GM18511 (cell line): Measurements from ENCODE around the gene LENEP.
"Not testable (repeated sequence)": the region's sequence is repeated elsewhere in the genome, so short reads cannot be mapped to it uniquely, and the experiment has no call there.

ENCODE experiments used
- ATAC-seq: cut with Tn5 transposase; IDR thresholded peaks from one replicate; pipeline ENCODE4 v1.9.1; 2021; ENCODE audit warnings: mild to moderate bottlenecking, moderate library complexity; ENCODE audit not compliant: unreplicated experiment

The LENEP gene

DNA sequence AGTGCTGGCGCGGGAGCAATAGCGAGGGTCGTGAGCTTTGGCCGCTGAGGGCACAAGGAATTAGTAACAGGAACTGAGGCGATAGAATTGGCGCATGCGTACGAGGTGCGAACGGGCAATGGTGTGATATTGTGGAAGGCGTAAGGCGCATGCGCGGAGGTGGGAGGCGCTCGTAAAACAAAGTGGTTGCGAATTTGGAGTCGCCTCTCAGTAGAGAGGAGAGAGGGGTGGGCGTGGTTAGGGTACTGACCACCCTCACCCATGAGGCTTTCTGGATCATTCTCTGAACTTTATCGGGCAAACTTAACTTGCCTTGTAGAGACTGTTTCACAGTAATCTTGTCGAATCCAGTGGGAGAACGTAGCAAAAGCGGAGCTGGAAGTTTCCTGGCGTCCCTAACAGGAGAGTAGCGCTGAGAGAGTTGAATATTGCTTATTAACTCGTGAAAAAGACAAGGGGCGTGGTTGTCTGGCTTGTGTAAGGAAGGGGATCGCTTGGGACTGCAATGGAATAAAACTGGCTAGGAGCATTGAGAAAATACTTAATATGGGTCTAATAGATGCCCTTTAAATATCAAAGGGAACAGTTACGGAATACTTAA lies 18.5 kb upstream of the LENEP start:
- peak; percentile 61 for ATAC-seq

DNA sequence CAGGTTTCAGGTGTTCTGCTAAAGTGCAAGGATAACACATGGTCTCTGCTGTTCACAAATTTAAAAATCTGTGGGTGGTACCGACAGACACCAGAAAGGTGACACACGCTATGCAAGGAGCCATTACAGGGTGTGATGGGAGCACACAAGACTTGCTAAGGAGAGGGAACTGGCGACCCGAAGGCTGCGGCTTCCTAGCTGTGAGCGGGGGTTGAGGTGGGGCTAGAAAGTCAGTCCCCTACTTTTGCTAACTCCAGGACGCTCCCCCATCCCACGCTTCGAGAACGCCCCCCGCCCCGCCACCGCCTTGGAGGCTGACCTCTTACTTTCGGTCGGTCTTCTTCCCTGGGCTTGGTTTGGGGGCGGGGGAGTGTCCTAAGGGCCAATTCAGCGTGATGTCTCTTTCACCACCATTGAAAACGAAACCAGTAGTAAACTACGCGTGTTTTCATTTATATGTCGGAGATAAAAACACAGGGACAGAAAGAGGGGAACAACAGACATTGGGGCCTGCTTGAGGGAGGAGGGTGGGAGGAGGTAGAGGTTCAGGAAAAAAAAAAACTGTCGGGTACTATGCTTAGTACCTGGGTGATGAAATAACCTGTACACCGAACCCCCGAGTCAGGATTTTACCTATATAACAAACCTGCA lies 17.9 kb upstream of the LENEP start:
- no peak for ATAC-seq

DNA sequence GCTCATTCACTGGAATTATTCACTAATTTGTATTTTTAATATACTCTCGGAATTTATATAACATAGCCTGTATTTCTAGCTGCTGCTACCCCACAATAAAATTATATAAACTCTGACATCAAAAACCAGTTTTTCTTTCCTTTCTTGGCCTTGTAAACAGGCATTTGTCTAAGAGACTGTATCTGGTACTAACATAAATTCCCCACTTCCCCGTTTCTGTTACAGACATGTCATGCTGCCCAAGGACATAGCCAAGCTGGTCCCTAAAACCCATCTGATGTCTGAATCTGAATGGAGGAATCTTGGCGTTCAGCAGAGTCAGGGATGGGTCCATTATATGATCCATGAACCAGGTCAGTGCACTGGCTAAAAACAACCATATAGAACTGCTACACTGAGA lies 15.6 kb upstream of the LENEP start:
- ATAC-seq, result not testable (repeated sequence)

DNA sequence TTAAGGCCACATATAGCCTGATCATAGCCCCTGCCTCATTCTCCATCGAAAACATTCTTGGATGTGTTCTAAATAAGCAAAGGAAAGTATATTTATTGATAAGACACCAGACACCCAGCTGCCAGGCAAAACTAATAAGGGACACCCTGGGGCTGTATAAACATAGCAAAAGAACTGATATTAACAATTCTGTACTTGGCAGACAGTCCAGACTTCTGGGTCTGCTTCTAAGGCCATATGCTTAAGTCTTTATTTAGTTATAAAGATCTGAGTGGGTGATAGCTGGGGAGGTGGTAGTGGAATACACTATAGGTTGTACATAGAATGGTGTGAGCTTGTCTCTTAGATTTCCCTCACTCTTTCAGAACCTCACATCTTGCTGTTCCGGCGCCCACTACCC lies 15.0 kb upstream of the LENEP start:
- ATAC-seq, result no peak

DNA sequence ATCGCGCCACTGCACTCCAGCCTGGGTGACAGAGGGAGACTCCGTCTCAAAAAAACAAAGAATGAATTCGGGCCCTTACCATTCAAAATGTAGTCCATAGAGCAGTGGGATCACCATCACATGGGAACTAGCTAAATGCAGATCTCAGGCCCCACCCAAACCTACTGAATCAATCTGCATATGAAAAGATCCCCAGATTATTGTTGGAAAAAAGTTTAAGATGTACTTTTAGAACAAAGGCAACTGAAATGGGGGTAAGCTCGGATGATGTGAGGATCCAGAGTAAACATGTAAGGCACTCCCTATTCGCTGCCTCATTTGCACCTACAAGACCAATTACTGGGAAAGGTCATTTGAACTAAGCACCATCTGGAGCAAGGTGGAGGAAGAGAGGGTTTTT lies 11.0 kb upstream of the LENEP start:
- ATAC-seq, result no peak

DNA sequence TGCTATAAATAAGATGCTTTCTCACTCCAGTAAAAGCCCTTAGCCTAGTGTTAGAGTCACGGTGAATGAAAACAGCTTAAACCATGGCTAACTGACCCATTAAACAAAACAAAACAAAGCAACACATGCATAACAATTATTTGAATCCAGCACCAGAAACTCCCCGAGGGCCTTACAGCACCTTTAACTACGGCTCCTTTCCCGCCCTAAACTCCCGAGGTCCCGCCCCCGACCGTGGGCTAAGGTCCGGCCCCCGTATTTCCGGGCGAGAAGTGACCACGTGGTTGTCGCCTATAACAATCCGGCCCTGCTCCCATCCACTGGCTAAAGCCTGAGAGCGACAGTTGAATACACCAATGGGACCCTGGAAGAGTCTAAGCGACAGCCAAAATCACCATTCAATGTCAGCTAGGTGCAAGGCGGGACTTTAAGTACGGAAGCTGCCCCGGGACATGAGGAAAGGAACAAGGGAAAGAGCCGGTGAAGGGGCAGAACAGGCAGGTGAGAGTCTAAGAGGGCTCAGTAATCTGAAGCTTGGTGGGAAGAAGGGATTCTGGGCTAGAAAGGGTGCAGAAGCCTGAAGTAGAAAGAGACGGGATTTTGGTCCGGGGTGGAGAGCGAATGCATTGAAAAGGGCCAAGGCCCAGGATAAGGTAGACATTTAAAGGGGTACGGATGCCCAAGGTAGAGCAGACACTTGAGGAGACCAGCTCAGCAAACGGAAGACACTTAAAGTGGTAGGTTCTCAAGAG lies 10.3 kb upstream of the LENEP start, which contains the start of gene FLAD1:
FLAD1 (plus strand) TSS at position 448 of the 752 bp plus-strand sequence. CDS start 351 bp downstream, outside the sequence.
- ATAC-seq, result peak; percentile 99

DNA sequence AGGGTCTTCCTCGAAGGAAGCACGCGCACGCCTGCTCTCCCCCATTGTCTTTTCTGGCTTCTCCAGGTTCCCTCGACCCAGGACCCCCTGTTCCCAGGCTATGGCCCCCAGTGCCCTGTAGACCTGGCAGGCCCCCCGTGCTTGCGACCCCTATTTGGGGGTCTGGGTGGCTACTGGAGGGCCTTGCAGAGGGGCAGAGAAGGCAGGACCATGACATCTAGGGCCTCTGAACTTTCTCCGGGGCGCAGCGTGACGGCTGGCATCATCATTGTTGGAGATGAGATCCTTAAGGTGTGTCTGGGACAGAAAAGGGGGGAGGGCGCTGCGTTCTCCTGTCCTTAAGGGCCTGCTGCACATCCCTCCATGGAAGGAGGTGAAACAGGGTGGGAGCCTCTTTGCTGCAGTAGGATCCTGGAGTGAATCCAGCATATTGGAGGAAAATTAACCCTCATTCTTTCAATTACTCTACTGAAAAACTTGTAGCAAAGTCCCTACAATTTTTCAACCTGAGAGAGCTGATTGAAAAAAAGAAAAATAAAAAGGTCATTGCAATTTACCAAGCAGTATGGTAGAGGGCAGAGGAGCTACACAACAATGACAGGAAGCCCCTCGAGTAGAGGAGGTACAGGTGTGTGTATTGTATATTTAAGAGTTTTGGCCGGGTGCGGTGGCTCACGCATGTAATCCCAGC lies 9.5 kb upstream of the LENEP start:
- ATAC-seq, result no peak

DNA sequence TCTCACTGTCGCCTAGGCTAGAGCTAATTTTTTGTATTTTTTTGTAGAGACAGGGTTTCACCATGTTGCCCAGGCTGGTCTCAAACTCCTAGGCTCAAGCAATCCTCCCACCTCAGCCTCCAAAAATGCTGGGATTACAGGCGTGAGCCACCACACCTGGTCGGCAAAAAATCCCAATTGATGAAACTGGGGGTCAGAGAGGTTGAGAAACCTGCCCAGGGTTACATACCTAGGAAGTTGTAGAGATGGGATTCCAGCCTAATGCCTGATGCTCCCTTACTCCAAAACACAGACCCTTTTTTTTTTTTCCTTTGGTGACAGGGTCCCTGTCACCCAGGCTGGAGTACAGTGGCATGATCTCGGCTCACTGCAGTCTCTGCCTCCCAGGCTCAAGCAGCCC lies 6.7 kb upstream of the LENEP start:
- ATAC-seq, result not testable (repeated sequence)

DNA sequence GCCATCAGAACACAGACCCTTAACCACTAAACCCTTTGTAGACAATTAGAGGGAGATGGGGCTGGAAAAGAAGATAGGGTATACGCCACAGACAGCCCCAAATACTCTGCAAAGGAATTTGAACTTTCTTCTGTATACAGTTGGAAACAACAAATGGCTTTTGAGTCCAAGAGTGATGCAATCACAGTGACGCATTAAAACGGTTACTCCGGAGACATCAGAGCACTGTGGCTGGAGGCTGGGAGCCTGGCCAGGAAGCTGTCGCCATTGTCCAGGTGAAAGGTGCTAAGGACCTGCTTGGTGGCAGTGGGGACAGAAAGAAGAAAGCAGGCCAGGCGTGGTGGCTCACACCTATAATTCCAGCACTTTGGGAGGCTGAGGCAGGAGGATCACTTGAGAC lies 6.1 kb upstream of the LENEP start:
- ATAC-seq, result no peak

DNA sequence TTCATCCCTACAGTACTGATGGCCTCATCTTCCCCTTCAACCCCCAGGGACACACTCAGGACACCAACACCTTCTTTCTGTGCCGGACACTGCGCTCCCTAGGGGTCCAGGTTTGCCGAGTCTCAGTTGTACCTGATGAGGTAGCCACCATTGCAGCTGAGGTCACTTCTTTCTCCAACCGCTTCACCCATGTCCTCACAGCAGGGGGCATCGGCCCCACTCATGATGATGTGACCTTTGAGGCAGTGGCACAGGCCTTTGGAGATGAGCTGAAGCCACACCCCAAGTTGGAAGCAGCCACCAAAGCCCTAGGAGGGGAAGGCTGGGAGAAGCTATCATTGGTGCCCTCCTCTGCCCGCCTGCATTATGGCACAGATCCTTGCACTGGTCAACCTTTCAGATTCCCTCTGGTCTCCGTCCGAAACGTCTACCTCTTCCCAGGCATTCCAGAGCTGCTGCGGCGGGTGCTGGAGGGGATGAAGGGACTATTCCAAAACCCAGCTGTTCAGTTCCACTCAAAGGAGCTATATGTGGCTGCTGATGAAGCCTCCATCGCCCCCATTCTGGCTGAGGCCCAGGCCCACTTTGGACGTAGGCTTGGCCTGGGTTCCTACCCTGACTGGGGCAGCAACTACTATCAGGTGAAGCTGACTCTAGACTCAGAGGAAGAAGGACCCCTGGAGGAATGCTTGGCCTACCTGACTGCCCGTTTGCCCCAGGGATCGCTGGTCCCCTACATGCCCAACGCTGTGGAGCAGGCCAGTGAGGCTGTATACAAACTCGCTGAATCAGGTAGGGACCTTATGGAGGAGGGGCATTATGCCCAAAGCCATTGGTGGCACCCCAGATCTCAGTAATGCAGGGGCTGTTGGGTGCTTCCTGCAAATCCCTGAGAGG lies 5.1 kb upstream of the LENEP start:
- ATAC-seq, result no peak

DNA sequence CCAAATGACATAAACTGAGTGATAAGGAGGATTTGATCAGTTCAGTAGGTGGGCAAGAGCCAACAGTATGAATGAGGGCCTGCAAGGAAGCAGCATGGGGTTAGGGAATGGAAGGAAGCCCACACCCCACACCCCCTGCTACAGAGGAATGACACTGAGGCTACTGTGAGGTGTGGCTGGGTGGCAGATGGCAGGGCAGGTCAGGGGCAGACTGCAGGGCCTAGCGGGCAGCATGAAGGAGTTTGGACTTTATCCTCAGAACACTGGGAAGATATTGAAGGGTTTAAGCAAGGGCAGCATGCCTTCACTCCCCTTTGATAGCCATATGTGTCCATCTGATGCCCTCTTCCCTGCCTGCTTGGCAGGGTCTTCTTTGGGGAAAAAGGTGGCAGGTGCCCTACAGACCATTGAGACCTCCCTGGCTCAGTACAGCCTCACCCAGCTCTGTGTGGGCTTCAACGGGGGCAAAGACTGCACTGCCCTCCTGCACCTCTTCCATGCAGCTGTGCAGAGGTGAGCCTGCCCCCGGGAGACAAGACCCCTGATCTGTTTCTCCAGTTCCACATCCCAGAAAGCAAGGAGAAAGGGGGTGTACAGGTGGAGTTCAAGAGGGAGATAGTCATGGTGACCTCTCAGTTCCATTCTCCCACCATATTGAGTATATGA lies 4.1 kb upstream of the LENEP start:
- ATAC-seq, result no peak

DNA sequence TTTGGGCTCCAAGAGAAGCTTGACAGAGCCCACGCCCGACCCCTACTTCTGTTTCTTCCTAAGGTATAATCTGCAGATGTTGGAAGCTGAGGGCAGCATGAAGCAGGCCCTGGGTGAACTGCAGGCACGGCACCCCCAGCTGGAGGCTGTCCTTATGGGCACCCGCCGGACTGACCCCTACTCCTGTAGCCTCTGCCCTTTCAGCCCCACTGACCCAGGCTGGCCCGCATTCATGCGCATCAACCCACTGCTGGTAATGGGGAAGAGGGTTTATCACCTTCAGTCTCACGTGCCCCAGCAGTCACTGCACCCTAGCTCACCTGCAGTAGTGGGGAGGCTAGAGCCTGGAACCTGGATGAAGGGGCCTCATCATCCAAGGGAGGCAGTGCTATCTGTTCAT lies 3.1 kb upstream of the LENEP start:
- ATAC-seq, result no peak

DNA sequence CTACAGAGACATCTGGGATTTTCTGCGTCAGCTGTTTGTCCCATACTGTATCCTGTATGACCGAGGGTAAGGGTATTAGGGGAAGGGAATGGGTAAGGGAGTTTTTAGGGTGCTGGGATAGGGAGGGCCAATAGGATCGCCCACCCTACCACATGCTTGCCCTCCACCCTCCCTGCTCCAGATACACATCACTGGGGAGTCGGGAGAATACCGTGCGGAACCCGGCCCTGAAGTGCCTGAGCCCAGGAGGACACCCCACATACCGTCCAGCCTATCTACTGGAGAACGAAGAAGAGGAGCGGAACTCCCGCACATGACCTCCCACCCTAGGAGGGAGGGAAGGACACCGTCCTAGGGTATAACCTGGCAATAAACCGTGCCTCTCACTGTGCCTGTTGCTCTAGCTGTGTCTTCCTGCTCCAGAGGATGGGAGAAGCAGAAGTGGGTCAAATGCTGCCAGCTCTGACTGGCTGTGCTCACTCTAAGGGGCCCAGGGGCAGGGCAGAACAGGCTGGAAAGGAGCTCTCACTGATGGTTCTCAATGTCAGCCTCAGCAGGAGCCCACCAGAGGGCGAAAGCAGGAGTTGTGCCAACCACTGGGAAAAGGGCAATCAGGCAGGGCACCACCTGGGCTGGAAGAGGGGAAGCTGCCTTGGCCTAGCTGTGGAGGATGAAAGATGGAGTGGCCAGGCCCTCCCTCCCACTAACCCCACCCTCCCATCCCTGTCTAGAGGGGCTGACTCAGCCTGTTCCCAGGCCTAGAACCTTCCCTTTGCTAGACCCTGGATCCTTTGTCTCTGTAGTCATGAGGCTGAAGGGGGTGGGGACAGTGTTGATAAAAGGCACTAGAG lies 440 bp upstream of the LENEP start:
- no peak for ATAC-seq

DNA sequence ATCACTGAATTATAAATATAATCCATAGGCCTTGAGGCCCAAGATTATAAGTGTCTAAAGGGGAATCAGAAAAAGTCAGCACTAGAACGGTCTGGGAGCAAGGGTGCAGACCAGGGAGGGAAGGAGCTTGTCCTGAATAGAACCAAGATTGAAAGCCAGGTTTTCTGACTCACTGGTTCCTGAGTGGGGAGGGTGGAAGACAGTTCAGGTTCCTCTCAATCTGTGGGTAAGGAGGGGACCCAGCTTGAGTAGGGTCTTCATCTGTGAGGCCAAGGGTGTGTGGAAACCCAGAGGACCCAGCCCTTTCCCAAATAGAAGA lies 842 bp downstream of the LENEP start:
- ATAC-seq, result no peak

DNA sequence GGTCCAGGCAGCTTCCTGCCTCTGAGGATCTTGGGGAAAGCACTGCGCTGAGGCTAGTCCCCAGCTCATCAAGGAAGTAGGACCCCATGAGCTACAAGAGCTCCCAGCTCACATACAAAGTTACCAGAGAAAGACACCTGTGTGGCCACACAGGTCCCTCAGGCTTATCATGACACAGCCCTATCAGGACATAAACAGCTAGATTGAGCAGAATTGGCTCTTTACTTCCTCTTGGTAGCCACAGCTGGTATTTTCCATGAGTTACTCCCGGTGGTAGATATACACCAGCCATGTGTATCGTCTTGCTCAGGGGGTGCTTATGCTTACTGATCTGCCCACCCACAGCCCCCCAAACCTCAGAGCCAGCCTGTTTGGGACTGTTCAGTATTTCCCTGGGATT lies 1.2 kb downstream of the LENEP start:
- no peak for ATAC-seq

DNA sequence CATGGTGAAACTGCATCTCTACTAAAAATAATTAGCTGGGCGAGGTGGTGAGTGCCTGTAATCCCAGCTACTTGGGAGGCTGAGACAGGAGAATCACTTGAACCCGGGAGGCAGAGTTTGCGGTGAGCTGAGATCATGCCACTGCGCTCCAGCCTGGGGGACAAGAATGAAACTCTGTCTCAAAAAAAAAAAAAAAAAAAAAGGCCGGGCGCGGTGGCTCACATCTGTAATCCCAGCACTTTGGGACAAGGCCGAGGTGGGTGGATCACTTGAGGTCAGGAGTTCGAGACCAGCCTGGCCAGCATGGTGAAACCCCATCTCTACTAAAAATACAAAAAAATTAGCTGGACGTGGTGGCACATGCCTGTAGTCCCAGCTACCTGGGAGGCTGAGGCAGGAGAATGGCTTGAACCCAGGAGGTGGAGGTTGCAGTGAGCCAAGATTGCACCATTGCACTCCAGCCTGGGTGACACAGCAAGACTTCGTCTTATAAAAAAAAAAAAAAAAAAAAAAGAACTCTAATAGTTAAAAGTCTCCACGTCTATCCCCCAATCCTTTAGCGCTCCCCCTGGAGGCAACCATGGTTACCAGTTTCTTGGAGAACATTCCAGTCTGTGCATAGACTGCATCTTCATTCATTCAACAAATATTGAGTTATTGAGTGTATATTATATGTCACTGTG lies 2.1 kb downstream of the LENEP start:
- not testable (repeated sequence) for ATAC-seq

DNA sequence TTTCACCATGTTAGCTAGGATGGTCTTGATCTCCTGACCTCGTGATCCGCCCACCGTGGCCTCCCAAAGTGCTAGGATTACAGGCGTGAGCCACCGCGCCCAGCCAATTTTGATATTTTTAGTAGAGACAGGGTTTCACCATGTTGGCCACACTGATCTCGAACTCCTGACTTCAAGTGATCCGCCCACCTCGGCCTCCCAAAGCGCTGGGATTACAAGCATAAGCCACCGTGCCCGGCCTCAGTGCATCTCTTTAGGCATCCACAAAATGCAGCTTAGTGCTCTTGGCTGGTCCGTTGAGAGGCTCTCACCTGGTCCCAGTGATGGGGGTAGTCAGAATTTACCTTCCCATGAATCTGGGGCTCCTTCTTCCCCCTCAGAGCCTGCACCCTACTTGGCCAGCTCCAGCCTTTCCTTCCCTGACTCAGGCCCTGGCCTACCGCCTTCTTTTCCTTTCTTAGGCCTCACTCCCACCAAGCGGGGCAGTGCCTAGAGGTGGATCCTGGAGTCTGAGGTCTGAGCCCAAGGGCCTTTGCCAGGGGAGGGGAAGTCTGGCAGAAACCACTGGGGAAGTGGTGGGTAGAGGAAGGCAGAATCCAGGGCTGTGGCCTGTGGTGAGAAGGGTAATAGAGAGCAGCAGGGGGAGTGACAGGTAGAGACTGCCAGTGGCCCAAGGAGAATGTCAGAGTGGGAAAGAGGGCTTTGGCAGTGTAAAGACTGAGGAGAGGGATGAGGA lies 3.7 kb downstream of the LENEP start:
- ATAC-seq, result no peak

DNA sequence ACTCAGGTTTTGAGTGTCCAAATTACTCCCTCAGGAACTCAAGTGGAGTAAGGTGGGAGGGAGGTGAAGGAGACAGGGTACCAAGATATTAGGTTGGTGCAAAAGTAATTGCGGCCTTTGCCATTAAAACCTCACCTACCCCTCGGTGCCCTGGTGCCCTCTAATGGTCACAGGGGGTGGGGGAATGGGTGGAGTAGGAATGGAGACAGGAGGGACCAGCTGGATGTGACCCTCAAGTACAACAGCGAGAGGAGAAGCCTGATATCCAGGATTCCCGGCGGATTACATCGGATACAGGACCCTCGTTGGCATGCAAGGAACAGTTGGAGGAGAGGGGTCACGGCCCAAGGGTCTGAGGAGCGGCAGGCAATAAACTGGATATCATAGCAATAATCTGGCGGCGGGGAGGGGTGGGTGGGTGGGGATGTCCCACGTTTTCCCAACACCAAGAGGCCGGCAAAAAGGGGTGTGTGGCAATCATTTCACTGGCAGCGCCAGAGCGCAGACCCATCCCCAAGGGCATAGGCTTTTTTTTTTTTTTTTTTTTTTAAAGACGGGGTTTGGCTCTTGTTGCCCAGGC lies 4.9 kb downstream of the LENEP start:
- no peak for ATAC-seq
